Renal pelvis (tissue), 12 donors: ENCODE measurements around the gene SEMA3B. TPM values are rescaled to one million over a fixed set of nuclear protein-coding genes. Genes with fewer than 3 reads are reported as not detected.
"Not testable (repeated sequence)": the region's sequence is repeated elsewhere in the genome, so short reads cannot be mapped to it uniquely, and the experiment has no call there.

ENCODE experiments used
- DNase-seq: peaks from one replicate; pipeline ENCODE4 v3.0.0-alpha.2; 2013
- long read RNA-seq, 16 experiments: transcript quantifications; one replicate each; lab custom pipeline, GENCODE V29; 2026
- polyA plus RNA-seq, 3 donors: library from polyadenylated mRNA; unstranded; fragments of 120-200 nt; gene quantifications; one replicate each; pipeline ENCODE4 v1.2.1, GENCODE V29; 2013; ENCODE audit not compliant: insufficient read length in 3 of 3

The SEMA3B gene
- 100 to 1,000 TPM; 100 to 126 (median 122) TPM for polyA plus RNA-seq
- long read RNA-seq, donor 1, transcript SEMA3B-213 (18 exons, 2,925 nt), result major isoform, 8 of 15 reads
- long read RNA-seq, donor 1, partial matches to known transcripts, result 0 of 15 reads
- long read RNA-seq, donor 1, other reads (novel, unspliced or antisense), result 0 of 15 reads
- long read RNA-seq, donor 2, partial matches to known transcripts, result 6 of 25 reads
- long read RNA-seq, donor 2, other reads (novel, unspliced or antisense), result 7 of 25 reads
- long read RNA-seq, donor 3, partial matches to known transcripts, result 5 of 19 reads
- long read RNA-seq, donor 3, other reads (novel, unspliced or antisense), result 5 of 19 reads
- long read RNA-seq, donor 4, transcript SEMA3B-204 (17 exons, 2,755 nt), result major isoform, 5 of 32 reads
- long read RNA-seq, donor 4, partial matches to known transcripts, result 9 of 32 reads
- long read RNA-seq, donor 4, other reads (novel, unspliced or antisense), result 9 of 32 reads
- long read RNA-seq, donor 5, partial matches to known transcripts, result 0 of 3 reads
- long read RNA-seq, donor 5, other reads (novel, unspliced or antisense), result 0 of 3 reads
- long read RNA-seq, donor 6, transcript SEMA3B-213 (18 exons, 2,925 nt), result major isoform, 6 of 14 reads
- long read RNA-seq, donor 6, partial matches to known transcripts, result 0 of 14 reads
- long read RNA-seq, donor 6, other reads (novel, unspliced or antisense), result 0 of 14 reads
- long read RNA-seq, donor 7, transcript SEMA3B-213 (18 exons, 2,925 nt), result major isoform, 6 of 30 reads
- long read RNA-seq, donor 7, partial matches to known transcripts, result 22 of 30 reads
- long read RNA-seq, donor 7, other reads (novel, unspliced or antisense), result 0 of 30 reads
- long read RNA-seq, donor 8, partial matches to known transcripts, result 28 of 29 reads
- long read RNA-seq, donor 8, other reads (novel, unspliced or antisense), result 0 of 29 reads
- long read RNA-seq, donor 9, transcript SEMA3B-213 (18 exons, 2,925 nt), result major isoform, 6 of 62 reads
- long read RNA-seq, donor 9, partial matches to known transcripts, result 44 of 62 reads
- long read RNA-seq, donor 9, other reads (novel, unspliced or antisense), result 5 of 62 reads
- long read RNA-seq, donor 10, partial matches to known transcripts, result 22 of 29 reads
- long read RNA-seq, donor 10, other reads (novel, unspliced or antisense), result 0 of 29 reads
- long read RNA-seq, donor 11, partial matches to known transcripts, result 5 of 7 reads
- long read RNA-seq, donor 11, other reads (novel, unspliced or antisense), result 0 of 7 reads
- long read RNA-seq, donor 12, transcript SEMA3B-204 (17 exons, 2,755 nt), result major isoform, 6 of 30 reads
- long read RNA-seq, donor 12, partial matches to known transcripts, result 11 of 30 reads
- long read RNA-seq, donor 12, other reads (novel, unspliced or antisense), result 7 of 30 reads
- long read RNA-seq, donor 13, partial matches to known transcripts, result 7 of 10 reads
- long read RNA-seq, donor 13, other reads (novel, unspliced or antisense), result 0 of 10 reads
- long read RNA-seq, donor 14, result 0 reads
- long read RNA-seq, donor 15, transcript SEMA3B-213 (18 exons, 2,925 nt), result minor isoform, 5 of 56 reads
- long read RNA-seq, donor 15, transcript SEMA3B-204 (17 exons, 2,755 nt), result major isoform, 8 of 56 reads
- long read RNA-seq, donor 15, partial matches to known transcripts, result 34 of 56 reads
- long read RNA-seq, donor 15, other reads (novel, unspliced or antisense), result 9 of 56 reads
- long read RNA-seq, donor 16, partial matches to known transcripts, result 21 of 39 reads
- long read RNA-seq, donor 16, other reads (novel, unspliced or antisense), result 5 of 39 reads

DNA sequence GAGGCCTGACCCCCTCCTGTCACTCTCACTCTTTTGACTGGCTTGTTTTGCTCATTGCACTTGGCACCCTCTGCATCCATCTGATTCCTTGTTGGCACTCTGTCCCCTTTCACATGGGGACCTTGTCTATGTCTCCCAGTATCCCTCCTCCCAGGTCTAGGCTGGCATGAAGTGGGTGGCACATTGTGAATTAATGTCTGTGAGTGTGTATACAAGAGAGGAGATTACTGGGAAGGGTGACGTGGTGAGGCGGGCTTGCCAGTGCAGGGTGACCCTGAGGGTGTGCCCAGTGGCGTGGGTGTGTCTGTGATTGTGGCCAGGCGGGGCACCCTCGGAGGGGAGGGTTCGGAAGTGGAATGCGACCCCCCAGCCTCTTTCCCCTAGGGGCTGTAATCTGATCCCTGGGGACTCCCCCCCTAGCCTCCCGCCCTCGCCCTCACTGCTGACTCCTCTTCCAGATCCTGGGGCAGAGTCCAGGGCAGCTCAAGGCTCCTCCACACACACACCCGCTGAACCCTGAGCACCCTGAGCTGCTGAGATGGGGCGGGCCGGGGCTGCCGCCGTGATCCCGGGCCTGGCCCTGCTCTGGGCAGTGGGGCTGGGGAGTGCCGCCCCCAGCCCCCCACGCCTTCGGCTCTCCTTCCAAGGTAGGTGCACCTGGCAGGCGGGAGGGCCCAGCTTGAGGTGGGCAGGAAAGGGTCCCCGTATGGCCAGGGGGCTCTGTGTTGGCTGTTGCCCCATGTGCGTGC lies at the start of gene SEMA3B:
TSS of gene SEMA3B (plus strand) at position 445 of the 749 bp plus-strand sequence. CDS start at position 539, 94 bp downstream.
- peak; percentile 72 for DNase-seq

DNA sequence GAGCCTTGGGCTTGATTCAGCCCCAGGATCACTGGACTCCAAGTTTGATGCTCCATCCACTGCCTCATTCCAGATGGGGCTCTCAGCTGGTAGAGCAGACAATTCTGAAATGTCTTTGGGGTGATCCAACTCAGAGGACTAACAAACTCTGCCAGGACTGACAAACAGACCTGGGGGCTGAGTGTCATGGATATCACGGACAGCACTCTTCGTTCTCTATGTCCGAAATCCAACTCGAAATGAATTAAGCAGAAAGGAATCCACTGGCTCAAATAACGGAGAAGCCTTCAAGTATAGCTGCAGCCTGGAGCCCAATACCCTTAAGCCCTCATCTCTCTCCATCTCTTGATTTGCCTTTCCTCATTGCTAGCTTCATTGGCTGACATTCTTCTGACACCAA lies 49.7 kb upstream of the SEMA3B start:
- DNase-seq, result no peak

DNA sequence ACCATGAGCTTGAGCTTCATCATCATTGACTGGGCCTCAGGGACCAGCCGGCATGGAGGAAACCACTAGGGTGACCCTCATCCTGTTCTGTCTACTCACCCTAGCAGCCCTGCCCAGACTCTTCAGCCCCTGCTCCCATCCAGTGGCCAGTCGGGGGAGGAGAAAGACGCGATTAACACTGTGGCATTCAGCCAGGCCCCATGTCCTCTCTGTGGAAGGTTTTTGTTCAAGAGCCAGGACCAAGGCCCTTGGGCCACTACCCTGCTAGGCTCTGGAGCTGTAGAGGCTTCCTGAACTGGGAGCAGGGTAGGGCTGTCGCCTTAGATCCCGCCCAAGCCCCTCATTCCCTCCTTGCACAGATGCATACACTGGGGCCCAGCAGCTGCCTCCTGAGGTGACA lies 48.8 kb upstream of the SEMA3B start:
- no peak for DNase-seq

DNA sequence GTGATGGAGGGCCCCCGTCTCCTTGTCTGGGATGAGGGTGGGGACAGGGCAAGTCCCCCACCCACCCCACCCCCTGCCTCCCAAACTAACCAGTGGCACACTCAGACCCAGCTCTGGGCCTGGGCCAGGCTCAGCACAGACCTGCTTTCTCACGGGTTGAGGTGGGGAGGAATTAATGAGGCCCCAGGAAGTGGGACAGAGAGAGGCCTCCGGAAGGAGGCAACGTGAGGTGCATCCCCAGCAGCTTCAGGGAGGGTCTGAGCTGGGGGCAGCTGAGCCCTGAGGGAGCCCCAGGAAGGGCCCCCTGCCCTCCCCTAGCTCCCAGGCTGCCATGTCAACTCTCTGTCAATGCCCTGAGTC lies 47.9 kb upstream of the SEMA3B start:
- DNase-seq, result no peak

DNA sequence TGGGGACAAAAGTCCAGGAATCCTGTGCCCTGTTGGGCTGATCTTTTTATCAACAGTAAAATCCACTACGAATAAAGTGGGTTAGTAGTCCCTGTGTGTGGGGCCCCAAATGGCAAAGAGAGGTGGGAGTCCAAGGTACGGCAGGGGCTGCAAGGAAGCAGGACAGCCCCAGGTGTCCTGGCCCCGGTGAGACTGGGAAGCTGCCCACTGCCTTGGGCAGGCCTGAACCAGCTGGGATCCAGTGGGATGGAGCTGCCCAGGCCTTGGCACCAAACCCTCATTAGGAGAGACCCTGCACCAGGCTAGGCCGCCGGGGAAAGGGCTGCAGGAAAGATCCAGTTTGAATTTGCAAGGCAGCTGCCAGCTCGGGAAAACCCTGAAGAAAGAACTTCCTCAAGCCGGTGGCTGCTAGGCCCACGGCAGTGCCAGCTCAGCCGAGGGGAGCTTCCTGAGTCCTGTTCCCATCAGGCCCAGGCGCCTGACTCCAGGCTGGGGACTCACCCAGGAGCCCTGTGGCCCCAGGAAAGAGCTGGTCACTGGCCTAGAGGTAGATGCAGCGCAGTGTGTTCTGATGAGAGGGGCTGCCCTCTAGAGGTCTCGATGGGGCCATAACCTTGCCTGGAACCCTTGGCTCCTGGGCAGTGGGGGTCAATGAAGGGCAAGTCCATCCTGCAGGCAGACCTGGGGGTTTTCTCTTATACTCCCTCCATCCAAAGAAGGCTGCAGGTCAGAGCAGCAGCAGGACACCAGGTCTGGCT lies 47.4 kb upstream of the SEMA3B start:
- no peak for DNase-seq

DNA sequence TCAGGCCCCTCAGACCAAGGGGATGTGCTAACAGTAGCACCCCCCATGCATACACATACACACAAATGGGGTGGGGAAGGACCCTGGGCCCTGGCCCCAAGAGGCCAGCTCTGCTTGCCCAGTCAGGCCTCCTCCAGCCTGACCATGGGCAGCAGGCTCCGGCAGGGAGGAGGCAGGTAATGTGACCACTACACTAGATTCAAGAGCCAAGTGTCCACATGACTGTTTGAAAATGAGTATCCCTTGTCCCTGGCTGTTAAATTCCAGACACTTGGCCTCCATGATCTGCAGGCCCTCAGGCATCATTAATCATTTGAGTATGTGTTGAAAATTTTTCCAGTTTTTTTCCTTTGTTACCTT lies 46.8 kb upstream of the SEMA3B start:
- no peak for DNase-seq

DNA sequence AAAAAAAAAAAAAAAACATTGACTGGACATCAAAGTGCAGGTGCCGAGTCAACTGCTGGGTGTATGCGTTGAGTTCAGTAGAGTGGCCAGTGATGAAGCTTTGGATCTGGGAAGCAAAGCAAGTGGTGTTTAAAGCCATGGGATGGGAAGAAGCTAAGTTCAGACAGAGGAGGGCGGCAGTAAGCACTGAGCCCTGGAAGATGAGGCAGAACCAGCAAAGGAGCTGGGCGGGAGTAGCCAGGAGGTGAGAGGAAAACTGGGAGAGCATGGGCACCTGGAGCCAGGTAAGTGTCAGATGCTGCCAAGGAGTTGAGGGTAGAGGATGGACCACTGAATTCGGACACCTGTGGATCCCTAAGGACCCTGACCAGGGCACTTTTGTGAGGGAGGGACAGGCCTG lies 44.3 kb upstream of the SEMA3B start:
- DNase-seq, result no peak

DNA sequence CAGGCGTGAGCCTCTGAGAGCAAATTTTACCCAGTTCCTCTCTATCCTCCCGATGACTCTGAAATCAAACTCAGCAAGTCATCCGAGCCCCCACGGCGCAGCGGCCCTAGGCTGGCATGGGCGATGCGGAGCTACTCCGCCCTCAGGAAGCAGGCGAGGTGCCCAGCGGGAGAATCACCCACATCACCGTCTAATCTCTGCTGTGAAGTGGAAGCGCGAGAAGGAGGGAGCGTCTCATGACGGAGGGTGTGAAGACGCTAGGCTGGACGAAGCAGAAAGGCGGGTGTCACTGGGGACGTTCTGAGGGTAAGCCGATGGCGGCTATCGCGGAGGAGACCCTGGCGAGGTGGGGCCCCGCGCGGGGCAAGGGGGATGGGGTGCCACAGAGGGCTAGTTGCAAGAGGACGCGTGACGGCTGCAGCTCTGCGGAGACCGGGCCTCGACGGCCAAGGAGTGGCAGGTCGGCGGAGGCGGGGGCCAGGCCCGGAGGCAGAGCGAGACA lies 42.0 kb upstream of the SEMA3B start:
- DNase-seq, result no peak

DNA sequence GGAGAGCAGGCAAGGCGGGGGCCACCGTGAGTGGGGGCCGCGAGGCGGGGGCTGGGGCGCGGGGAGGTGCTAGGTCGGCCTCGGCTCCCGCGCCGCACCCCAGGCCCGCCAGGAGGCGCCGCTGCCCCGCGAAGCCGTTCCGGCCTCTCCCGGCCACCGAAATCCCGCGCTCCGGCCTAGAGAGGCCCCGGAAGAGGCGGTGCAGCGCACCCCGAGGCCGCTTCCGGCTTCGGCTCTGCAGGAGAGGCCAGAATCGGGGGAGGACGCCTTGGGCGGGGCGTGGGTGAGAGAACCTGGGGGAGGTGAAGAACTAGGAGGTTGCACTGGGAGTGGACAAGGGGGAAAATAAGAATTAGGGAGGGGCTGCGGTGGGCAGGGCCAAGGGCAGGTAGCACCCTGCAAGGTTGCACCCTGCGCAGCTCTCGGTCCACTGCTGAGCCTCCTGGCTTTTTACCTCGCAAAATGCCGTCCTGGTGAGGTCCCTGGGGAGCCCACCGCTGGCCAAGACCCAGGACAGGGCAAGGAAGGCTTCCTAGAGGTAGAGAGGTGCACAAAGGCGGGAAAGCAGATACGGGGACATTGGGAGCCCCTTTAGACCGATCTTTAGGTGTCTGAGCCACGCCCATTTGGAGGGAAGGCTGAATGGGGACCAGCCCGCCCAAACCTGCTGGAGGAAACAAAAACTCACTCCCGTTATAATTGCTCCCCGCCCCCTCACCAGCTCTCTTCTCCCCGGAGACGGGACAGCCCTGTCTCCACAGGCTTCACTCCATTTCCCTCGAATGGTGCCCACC lies 41.4 kb upstream of the SEMA3B start:
- peak; percentile 96 for DNase-seq

DNA sequence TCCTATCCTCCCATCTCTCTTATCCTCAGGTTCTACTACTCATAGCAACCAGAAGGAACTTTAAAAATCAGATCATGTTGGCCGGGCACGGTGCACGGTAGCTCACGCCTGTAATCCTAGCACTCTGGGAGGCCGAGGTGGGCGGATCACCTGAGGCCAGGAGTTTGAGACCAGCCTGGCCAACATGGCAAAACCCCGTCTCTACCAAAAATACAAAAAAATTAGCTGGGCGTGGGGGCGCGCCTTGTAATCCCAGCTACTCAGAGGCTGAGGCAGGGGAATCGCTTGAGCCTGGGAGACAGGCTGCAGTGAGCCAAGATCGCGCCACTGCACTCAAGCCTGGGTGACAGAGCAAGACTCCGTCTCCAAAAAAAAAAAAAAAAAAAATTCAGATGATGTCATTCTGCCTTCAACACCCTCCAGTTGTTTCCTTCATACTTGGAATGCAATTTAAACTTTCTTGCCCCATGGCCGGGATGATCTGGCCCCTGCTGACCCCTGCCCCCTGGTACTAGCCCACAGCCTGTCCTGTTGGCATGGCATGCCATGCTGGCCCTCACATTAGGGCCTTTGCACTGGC lies 40.7 kb upstream of the SEMA3B start:
- not testable (repeated sequence) for DNase-seq

DNA sequence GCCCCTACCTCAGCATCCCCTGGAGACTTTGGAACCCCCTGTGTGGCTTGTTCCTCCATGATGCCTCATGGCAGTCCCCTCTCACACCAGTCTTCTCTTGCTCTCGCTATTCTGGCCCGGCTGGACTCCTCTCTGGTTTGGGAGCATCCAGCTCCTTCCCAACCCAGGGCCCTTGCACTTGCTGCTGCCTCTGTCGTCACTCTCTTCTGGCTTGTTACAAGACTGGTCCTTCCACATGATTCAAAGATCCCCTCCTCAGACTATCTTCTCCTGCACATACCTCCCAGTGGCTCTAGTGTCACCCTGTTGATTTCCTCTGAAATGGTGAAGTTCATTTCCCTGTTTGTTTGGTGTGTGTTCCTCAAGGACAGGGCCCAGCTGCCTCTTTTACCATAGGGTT lies 39.5 kb upstream of the SEMA3B start:
- no peak for DNase-seq

DNA sequence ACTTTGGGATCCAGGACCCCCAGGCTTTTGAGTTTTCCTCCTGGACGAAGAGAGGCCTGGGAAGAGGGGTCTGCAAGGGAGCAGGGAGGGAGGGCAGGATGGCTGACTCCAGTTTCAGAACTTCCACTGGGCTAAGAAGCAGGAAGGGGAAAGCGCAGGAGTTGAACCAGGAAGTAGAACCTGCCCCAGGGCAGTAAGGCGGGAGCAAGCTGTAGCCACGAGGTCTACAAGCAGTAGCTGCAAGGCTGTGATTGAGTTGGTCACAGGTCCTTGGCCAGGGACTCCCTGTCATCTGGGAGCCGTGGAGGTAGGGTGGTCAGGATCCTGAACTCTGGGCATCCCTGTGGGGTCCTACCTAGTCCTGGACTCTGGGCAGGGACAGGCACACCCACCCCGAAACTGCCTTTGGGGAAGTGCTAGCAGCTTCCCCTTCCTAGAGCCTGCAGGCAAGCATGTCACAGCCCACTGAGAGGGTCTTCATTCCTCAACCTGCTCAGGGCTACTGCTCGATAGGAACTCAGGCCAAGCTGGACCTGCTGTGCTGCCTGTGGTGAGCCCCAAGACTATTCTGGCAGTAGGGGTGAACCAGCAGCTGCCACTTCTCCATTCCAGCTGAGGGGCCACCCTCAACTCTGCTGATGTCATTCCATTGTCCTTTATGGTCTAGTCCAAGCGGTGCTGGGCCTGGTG lies 38.7 kb upstream of the SEMA3B start:
- DNase-seq, result no peak

DNA sequence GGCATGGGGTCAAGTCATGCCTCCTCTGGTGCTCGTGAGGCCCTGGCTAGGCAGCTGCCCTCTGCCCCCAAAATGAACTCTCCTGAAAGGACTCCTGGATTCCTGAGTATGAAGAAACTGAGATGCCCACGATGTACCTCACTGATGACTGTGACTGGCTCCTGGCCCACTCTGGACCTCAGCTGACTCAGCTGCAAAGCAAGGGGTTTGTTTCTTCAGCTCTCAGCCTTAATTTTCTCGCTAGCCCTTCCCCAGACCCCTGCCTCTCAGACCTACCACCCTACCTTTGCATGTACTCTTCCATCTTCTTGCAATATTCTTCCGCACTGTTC lies 38.2 kb upstream of the SEMA3B start:
- DNase-seq, result no peak

DNA sequence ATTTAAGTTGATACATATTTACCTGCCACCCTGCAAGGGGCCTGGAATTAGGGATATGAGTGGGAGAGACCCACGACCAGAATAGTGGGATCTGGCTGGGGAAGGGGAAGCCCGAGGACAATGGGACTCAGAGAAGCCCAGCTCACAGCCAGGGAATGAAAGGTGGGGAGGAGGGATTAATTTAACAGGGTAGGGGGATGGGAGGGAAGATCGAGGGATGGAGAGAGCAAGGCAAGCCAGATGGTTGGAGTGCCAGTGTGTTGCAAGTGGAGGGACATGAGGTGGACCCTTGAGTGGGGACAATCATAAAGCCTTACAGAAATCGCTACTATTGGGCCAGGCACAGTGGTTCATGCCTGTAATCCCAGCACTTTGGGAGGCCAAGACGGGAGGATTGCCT lies 37.4 kb upstream of the SEMA3B start:
- no peak for DNase-seq

DNA sequence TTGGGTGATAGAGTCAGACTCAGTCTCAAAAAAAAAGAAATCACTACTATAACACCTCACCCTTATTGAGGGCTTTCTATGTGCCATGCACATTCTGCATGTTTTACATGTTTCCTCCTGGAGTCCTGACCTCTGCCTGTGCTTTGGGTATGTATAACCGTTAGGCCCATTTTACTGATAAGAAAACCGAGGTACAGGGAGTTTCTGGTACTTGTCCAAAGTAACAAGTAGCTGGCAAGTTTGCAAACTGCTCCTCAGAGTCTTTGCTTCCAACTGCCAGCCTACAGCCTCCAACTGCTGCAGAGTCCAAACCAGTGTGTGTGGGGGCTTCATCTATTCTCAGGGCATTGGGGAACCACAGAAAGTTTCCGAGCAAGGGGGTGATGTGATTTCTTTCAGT lies 36.6 kb upstream of the SEMA3B start:
- DNase-seq, result no peak

DNA sequence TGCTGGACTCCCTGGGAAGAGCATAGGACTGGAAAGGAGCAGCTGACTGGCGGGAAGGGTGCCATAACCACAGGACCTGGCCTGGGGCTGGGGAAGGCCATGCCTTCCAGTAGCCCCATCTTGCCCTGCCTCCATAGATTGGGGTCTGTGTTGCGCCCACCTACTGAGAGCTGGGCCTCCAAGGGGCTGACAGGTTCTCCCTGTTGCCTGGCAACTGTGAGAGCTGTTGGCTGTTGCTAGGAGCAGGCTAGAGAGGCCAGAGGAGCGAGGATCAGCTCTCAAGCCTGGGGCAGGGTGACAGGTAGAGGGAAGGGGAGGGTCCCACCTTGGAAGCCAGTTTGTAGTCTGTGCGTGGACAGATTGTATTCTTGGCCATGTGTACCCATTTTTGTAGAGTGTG lies 35.8 kb upstream of the SEMA3B start:
- no peak for DNase-seq

DNA sequence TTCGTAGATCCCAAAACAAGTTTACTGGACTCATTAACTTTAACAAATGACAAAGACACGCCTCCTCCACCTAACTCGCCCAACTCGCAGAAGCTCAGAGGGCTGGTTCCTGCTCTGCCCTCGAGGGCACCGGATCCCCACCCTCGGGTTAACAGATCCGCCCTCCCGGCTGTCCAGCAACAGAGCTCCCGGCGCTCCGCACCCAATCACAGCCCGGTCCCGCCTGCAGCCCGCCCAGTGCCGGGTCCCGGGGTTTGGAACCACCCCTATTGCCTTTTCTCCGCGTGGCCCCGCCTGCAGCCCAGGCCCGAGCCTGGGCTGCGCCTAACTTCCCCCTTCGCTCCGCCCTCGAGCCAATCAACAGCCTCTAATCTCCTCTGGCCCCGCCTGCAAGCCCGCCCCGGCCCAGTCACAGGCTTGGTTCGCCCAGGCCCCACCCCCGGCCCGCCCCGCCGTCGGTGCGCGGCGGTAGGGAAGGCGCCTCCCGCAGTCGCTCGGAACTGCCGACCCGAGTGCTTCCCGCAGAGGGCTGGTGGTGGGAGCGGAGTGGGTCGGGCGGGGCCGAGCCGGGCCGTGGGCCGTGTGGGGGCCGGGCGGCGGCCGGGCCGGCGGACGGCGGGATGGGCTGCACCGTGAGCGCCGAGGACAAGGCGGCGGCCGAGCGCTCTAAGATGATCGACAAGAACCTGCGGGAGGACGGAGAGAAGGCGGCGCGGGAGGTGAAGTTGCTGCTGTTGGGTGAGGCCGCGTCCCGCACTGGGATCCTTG lies 33.0 kb upstream of the SEMA3B start, which contains the start of gene GNAI2:
TSS of gene GNAI2 (plus strand) at position 489 of the 768 bp plus-strand sequence. CDS start at position 621, 132 bp downstream.
- DNase-seq, result peak; percentile 99
